ENCODE data around the gene FLACC1.
"Not testable (repeated sequence)": the region's sequence is repeated elsewhere in the genome, so short reads cannot be mapped to it uniquely, and the experiment has no call there.

Gene FLACC1

DNA sequence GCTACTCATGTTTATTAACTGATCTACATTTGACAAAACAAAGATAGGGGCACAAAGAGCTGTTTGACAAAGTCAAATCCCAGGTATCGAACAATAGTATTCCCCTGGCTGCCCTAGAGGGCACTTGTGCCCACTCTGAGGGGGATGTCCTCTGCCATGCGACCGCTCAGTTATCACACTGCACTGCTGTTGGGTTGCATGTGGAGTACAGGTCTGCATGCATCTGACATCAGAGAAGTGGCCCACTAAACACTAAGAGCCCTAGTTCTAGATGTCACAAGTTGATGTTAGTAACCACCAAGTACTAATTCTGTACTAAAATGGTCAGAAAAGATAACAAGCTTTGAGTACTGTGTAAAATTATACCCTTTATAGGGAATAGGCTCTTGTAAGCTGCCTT is 20.1 kb upstream of the FLACC1 start:
- no peak overlapping the region for H3K27ac ChIP-seq (ENCODE audit: low read length)

DNA sequence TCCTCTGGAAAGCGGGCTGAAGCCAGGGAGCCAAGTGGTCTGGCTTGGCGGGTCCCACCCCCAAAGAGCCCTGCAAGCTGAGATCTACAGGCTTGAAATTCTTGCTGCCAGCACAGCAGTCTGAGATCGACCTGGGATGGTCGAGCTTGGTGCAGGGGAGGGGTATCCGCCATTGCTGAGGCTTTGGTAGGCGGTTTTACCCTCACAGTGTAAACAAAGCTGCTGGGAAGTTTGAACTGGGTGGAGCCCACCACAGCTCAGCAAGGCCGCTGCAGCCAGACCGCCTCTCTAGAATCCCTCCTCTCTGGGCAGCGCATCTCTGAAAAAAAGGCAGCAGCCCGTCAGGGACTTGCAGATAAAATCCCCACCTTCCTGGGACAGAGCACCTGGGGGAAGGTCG is 12.6 kb upstream of the FLACC1 start:
- Histone ChIP-seq H4K20me1 (ENCODE audit: insufficient read depth, low read length) (no peaks in the 10 kb centered on the region), H3K9ac (ENCODE audit: low read length) (no peak overlapping the region), H3K27ac (ENCODE audit: low read length) (no peak overlapping the region), H3K36me3 (replicated peaks; ENCODE audit: insufficient read depth, low read length) (no peaks in the 10 kb centered on the region), H3K27me3 (replicated peaks; ENCODE audit: insufficient read depth, low read length) (no peaks in the 10 kb centered on the region), H3K9me2 (replicated peaks; ENCODE audit: insufficient read depth, low read length) (no peaks in the 10 kb centered on the region), H3K4me3 (ENCODE audit: low read length) (no peak overlapping the region), H3K79me2 (ENCODE audit: low read length) (no peaks in the 10 kb centered on the region), H2AFZ (ENCODE audit: low read length) (no peak overlapping the region), H3K9me3 (replicated peaks; ENCODE audit: insufficient read depth, low read length) (no peaks in the 10 kb centered on the region), H3K4me2 (ENCODE audit: low read depth, low read length) (no peak overlapping the region), H3K4me1 (ENCODE audit: low read length) (0 out of 2 replicates have a peak, but pooled peaks cover 5% of the 10 kb centered on the region), H3F3A (ENCODE audit: insufficient read depth, low read length) (no peaks in the 10 kb centered on the region)
- DNase-seq: no peak
- TF ChIP-seq EZH2 (optimal IDR thresholded peaks at IDR 0.05; ENCODE audit: low read depth, low read length): no peak
- TF ChIP-seq, protein P1, sequence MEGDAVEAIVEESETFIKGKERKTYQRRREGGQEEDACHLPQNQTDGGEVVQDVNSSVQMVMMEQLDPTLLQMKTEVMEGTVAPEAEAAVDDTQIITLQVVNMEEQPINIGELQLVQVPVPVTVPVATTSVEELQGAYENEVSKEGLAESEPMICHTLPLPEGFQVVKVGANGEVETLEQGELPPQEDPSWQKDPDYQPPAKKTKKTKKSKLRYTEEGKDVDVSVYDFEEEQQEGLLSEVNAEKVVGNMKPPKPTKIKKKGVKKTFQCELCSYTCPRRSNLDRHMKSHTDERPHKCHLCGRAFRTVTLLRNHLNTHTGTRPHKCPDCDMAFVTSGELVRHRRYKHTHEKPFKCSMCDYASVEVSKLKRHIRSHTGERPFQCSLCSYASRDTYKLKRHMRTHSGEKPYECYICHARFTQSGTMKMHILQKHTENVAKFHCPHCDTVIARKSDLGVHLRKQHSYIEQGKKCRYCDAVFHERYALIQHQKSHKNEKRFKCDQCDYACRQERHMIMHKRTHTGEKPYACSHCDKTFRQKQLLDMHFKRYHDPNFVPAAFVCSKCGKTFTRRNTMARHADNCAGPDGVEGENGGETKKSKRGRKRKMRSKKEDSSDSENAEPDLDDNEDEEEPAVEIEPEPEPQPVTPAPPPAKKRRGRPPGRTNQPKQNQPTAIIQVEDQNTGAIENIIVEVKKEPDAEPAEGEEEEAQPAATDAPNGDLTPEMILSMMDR (IDR thresholded peaks at IDR 0.05; ENCODE audit: low read length): no peak
- TF ChIP-seq EZH2phosphoT487 (IDR thresholded peaks at IDR 0.05; ENCODE audit: low read length): no peak

More for the DNA sequence above, 20.1 kb upstream of the FLACC1 start:
- Histone ChIP-seq H3K27me3 (replicated peaks; ENCODE audit: insufficient read depth, low read length) (no peaks in the 10 kb centered on the region), H3K4me2 (ENCODE audit: low read depth, low read length) (no peak overlapping the region), H3K9me2 (replicated peaks; ENCODE audit: insufficient read depth, low read length) (no peaks in the 10 kb centered on the region), H3K4me1 (ENCODE audit: low read length) (no peaks in the 10 kb centered on the region), H2AFZ (ENCODE audit: low read length) (no peak overlapping the region), H3K9me3 (replicated peaks; ENCODE audit: insufficient read depth, low read length) (no peaks in the 10 kb centered on the region), H3F3A (ENCODE audit: insufficient read depth, low read length) (no peaks in the 10 kb centered on the region), H3K79me2 (ENCODE audit: low read length) (no peaks in the 10 kb centered on the region), H3K4me3 (ENCODE audit: low read length) (no peak overlapping the region), H3K9ac (ENCODE audit: low read length) (no peak overlapping the region), H3K36me3 (replicated peaks; ENCODE audit: insufficient read depth, low read length) (no peaks in the 10 kb centered on the region), H4K20me1 (ENCODE audit: insufficient read depth, low read length) (no peaks in the 10 kb centered on the region)
- DNase-seq: no peak
- no peak for TF ChIP-seq EZH2 (optimal IDR thresholded peaks at IDR 0.05; ENCODE audit: low read depth, low read length)
- no peak for TF ChIP-seq EZH2phosphoT487 (IDR thresholded peaks at IDR 0.05; ENCODE audit: low read length)
- TF ChIP-seq, protein P1 (IDR thresholded peaks at IDR 0.05; ENCODE audit: low read length): no peak

DNA sequence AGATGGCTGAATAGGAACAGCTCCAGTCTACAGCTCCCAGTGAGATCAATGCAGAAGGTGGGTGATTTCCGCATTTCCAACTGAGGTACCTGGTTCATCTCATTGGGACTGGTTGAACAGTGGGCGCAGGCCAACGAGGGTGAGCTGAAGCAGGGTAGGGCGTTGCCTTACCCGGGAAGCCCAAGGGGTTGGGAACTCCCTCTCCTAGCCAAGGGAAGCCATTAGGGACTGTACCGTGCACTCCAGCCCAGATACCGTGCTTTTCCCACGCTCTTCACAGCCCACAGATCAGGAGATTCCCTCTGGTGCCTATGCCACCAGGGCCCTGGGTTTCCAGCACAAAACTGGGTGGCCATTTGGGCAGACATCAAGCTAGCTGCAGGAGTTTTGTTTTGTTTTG is 12.2 kb upstream of the FLACC1 start:
- H3K9ac ChIP-seq (ENCODE audit: low read length); H2AFZ ChIP-seq (ENCODE audit: low read length); H3K27me3 ChIP-seq (replicated peaks; ENCODE audit: insufficient read depth, low read length); H3K27ac ChIP-seq (ENCODE audit: low read length); DNase-seq; H3K36me3 ChIP-seq (replicated peaks; ENCODE audit: insufficient read depth, low read length); H3K4me2 ChIP-seq (ENCODE audit: low read depth, low read length); H3K4me1 ChIP-seq (ENCODE audit: low read length); H3F3A ChIP-seq (ENCODE audit: insufficient read depth, low read length); H3K9me2 ChIP-seq (replicated peaks; ENCODE audit: insufficient read depth, low read length); H3K4me3 ChIP-seq (ENCODE audit: low read length); H3K79me2 ChIP-seq (ENCODE audit: low read length); H3K9me3 ChIP-seq (replicated peaks; ENCODE audit: insufficient read depth, low read length); H4K20me1 ChIP-seq (ENCODE audit: insufficient read depth, low read length): not testable (repeated sequence)

DNA sequence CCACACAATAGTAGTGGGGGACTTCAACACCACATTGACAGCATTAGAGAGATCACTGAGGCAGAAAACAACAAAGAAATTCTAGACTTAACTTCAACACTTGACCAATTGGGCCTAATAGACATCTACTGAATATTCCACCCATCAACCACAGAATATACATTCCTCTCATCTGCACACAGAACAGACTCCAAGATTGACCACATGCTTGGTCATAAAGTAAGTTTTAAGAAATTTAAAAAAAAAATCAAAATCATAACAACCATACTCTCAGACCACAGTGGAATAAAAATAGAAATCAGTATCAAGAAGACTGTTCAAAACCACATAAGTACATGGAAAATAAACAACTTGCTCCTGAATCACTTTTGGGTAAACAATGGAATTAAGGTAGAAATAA is 9.0 kb upstream of the FLACC1 start:
- Histone ChIP-seq H4K20me1 (ENCODE audit: insufficient read depth, low read length) (no peaks in the 10 kb centered on the region), H3K4me1 (ENCODE audit: low read length) (0 out of 2 replicates have a peak, but pooled peaks cover 6% of the 10 kb centered on the region), H3K4me2 (ENCODE audit: low read depth, low read length) (no peak overlapping the region), H2AFZ (ENCODE audit: low read length) (no peak overlapping the region), H3K4me3 (ENCODE audit: low read length) (no peak overlapping the region), H3K27me3 (replicated peaks; ENCODE audit: insufficient read depth, low read length) (no peaks in the 10 kb centered on the region), H3K9me3 (replicated peaks; ENCODE audit: insufficient read depth, low read length) (no peaks in the 10 kb centered on the region), H3K9ac (ENCODE audit: low read length) (no peak overlapping the region), H3F3A (ENCODE audit: insufficient read depth, low read length) (no peaks in the 10 kb centered on the region), H3K36me3 (replicated peaks; ENCODE audit: insufficient read depth, low read length) (no peaks in the 10 kb centered on the region), H3K79me2 (ENCODE audit: low read length) (no peaks in the 10 kb centered on the region), H3K9me2 (replicated peaks; ENCODE audit: insufficient read depth, low read length) (no peaks in the 10 kb centered on the region), H3K27ac (ENCODE audit: low read length) (no peak overlapping the region)
- DNase-seq: no peak
- no peak for TF ChIP-seq EZH2 (optimal IDR thresholded peaks at IDR 0.05; ENCODE audit: low read depth, low read length)
- TF ChIP-seq, protein P1 (IDR thresholded peaks at IDR 0.05; ENCODE audit: low read length): no peak
- TF ChIP-seq EZH2phosphoT487 (IDR thresholded peaks at IDR 0.05; ENCODE audit: low read length): no peak

Data from MM.1S (cell line).